H1 (cell line): Measurements from ENCODE around the gene RPUSD1. TPM values are rescaled to one million over a fixed set of nuclear protein-coding genes. Genes with fewer than 3 reads are reported as not detected.
A peak's percentile ranks its signal among the peaks of the same experiment; 100 is the strongest.

Experiments used
- CTCF ChIA-PET: fragments of 300-600 bp; sonication (Branson Sonifier 250); formaldehyde crosslinking; loops from one replicate; lab custom pipeline; 2021; ENCODE audit not compliant: partially characterized antibody; lab: Charles Lee
- POLR2A ChIA-PET: fragments of 300-600 bp; sonication (Branson Sonifier 250); formaldehyde crosslinking; loops from one replicate; lab custom pipeline; 2021; ENCODE audit warnings: inconsistent platforms; ENCODE audit not compliant: partially characterized antibody; lab: Charles Lee
- DNase-seq, 2 experiments: peaks; one replicate each; pipeline versions ENCODE4 v3.0.0 to v3.0.0-alpha.2; 2010 to 2022; ENCODE audit warnings: low spot score in 2 of 2, low read depth in 1 of 2, mixed read lengths in 1 of 2
- FAIRE-seq: peaks from 2 replicates; lab custom pipeline; 2011; peaks lifted over from hg19 to GRCh38; lab: Jason Lieb, UNC
- H2AFZ ChIP-seq: 2 replicates; pipeline ENCODE4 v1.8.1; 2012; ENCODE audit warnings: low read length, inconsistent platforms
- H2AK5ac ChIP-seq: 2 replicates; pipeline ENCODE4 v1.6.1; 2013; ENCODE audit warnings: low read depth, low read length
- H2BK120ac ChIP-seq: replicated peaks from 2 replicates; pipeline ENCODE3; 2013; ENCODE audit warnings: low read depth, low read length, inconsistent platforms
- H2BK12ac ChIP-seq: 2 replicates; pipeline ENCODE4 v1.6.1; 2013; ENCODE audit warnings: low read depth, low read length
- H2BK15ac ChIP-seq: 2 replicates; pipeline ENCODE4 v1.6.1; 2013; ENCODE audit warnings: low read length
- H2BK20ac ChIP-seq: 2 replicates; pipeline ENCODE4 v1.6.1; 2013; ENCODE audit warnings: low read length
- H2BK5ac ChIP-seq: 2 replicates; pipeline ENCODE4 v1.6.1; 2013; ENCODE audit warnings: low read depth, low read length
- H3K14ac ChIP-seq: 2 replicates; pipeline ENCODE4 v1.6.1; 2013; ENCODE audit warnings: inconsistent platforms; ENCODE audit not compliant: insufficient read length
- H3K18ac ChIP-seq: 2 replicates; pipeline ENCODE4 v1.6.1; 2013; ENCODE audit warnings: low read length; ENCODE audit errors: extremely low read depth
- H3K23ac ChIP-seq: 2 replicates; pipeline ENCODE4 v1.6.1; 2013; ENCODE audit warnings: inconsistent platforms; ENCODE audit not compliant: insufficient read length
- H3K23me2 ChIP-seq: 2 replicates; pipeline ENCODE4 v1.6.1; 2013; ENCODE audit warnings: low read depth, low read length
- H3K27ac ChIP-seq: 2 replicates; pipeline ENCODE4 v1.6.1; 2011; ENCODE audit warnings: low read depth, low read length, inconsistent platforms
- H3K27me3 ChIP-seq, 4 experiments: replicated peaks in 1 of 4; 1 replicate in 1 of 4; 2 replicates in 3 of 4; pipeline versions ENCODE4 v1.6.1 to v1.8.1; 2011 to 2013; ENCODE audit warnings: low read length in 3 of 4, mild to moderate bottlenecking in 3 of 4, inconsistent platforms in 2 of 4, mixed read lengths in 2 of 4, moderate library complexity in 1 of 4; ENCODE audit not compliant: control insufficient read depth in 3 of 4, insufficient read depth in 3 of 4; ENCODE audit errors: extremely low read depth in 1 of 4
- H3K36me3 ChIP-seq, 4 experiments: 2 replicates each; pipeline versions ENCODE4 v1.6.1 to v1.8.1; 2011 to 2013; ENCODE audit warnings: mild to moderate bottlenecking in 4 of 4, low read length in 3 of 4, moderate library complexity in 2 of 4, control low read depth in 1 of 4, inconsistent platforms in 1 of 4; ENCODE audit not compliant: insufficient read depth in 4 of 4, control insufficient read depth in 2 of 4
- H3K4ac ChIP-seq: replicated peaks from 2 replicates; pipeline ENCODE3; 2013; ENCODE audit warnings: low read length, low read depth, mixed read lengths, inconsistent platforms; ENCODE audit not compliant: insufficient read length
- H3K4me1 ChIP-seq, 4 experiments: replicated peaks in 1 of 4; 1 replicate in 1 of 4; 2 replicates in 3 of 4; pipeline versions ENCODE4 v1.6.1 to v1.8.1; 2011 to 2013; ENCODE audit warnings: low read length in 3 of 4, inconsistent platforms in 2 of 4, mixed read lengths in 1 of 4; ENCODE audit not compliant: insufficient read depth in 4 of 4, control insufficient read depth in 3 of 4
- H3K4me2 ChIP-seq, 2 experiments: 2 replicates each; pipeline versions ENCODE4 v1.6.1 to v1.8.1; 2011 to 2013; ENCODE audit warnings: low read depth in 2 of 2, low read length in 2 of 2, control low read depth in 1 of 2, inconsistent platforms in 1 of 2, mild to moderate bottlenecking in 1 of 2; ENCODE audit not compliant: insufficient read depth in 1 of 2
- H3K4me3 ChIP-seq, 4 experiments: fragments of 200-600, 300-600 bp in 1 of 4; sonication (generic), shearing (Covaris generic), sonication (Bioruptor Twin) in 1 of 4; 2 replicates each; pipeline versions ENCODE4 v1.5.1 to v1.8.1; 2011 to 2016; ENCODE audit warnings: low read length in 4 of 4, low read depth in 3 of 4, control low read depth in 2 of 4, inconsistent platforms in 2 of 4, mild to moderate bottlenecking in 2 of 4, mixed read lengths in 1 of 4, moderate library complexity in 1 of 4; ENCODE audit not compliant: insufficient read depth in 2 of 4; ENCODE audit errors: extremely low read depth in 1 of 4
- H3K56ac ChIP-seq: replicated peaks from 2 replicates; pipeline ENCODE3; 2013; ENCODE audit warnings: low read depth, mild to moderate bottlenecking, mixed read lengths, low read length, inconsistent platforms; ENCODE audit not compliant: insufficient read length
- H3K79me1 ChIP-seq: 2 replicates; pipeline ENCODE4 v1.6.1; 2013; ENCODE audit warnings: low read depth, low read length, control low read depth
- H3K79me2 ChIP-seq, 2 experiments: 2 replicates each; pipeline versions ENCODE4 v1.6.1 to v1.8.1; 2012 to 2013; ENCODE audit warnings: low read length in 2 of 2, mild to moderate bottlenecking in 2 of 2, inconsistent platforms in 1 of 2; ENCODE audit not compliant: insufficient read depth in 2 of 2, control insufficient read depth in 1 of 2
- H3K9ac ChIP-seq, 4 experiments: replicated peaks in 1 of 4; 1 replicate in 1 of 4; 2 replicates in 3 of 4; pipeline versions ENCODE4 v1.6.1 to v1.8.1; 2011 to 2013; ENCODE audit warnings: low read depth in 3 of 4, low read length in 3 of 4, control low read depth in 2 of 4, mild to moderate bottlenecking in 2 of 4, moderate library complexity in 2 of 4, inconsistent platforms in 1 of 4; ENCODE audit errors: extremely low read depth in 1 of 4
- H3K9me3 ChIP-seq, 2 experiments: 2 replicates each; pipeline versions ENCODE4 v1.6.1 to v1.8.1; 2012 to 2013; ENCODE audit warnings: mild to moderate bottlenecking in 2 of 2, moderate library complexity in 2 of 2, control low read depth in 1 of 2, inconsistent platforms in 1 of 2, low read depth in 1 of 2, low read length in 1 of 2, mixed read lengths in 1 of 2; ENCODE audit not compliant: insufficient read depth in 2 of 2
- H4K20me1 ChIP-seq, 2 experiments: replicated peaks in 1 of 2; 2 replicates each; pipeline versions ENCODE3 to v1.8.1; 2011 to 2013; ENCODE audit warnings: inconsistent platforms in 2 of 2, low read length in 2 of 2, mild to moderate bottlenecking in 1 of 2; ENCODE audit not compliant: insufficient read depth in 2 of 2, control insufficient read depth in 1 of 2
- H4K5ac ChIP-seq: 2 replicates; pipeline ENCODE4 v1.6.1; 2013; ENCODE audit warnings: low read length, low read depth, mixed read lengths, inconsistent platforms; ENCODE audit not compliant: insufficient read length
- H4K8ac ChIP-seq: 2 replicates; pipeline ENCODE4 v1.8.0; 2013; ENCODE audit warnings: mild to moderate bottlenecking, moderate library complexity, low read length, inconsistent platforms; ENCODE audit not compliant: insufficient read depth; ENCODE audit errors: extremely low read depth
- H4K91ac ChIP-seq: replicated peaks from 2 replicates; pipeline ENCODE3; 2013; ENCODE audit warnings: low read length, mixed read lengths, inconsistent platforms; ENCODE audit not compliant: insufficient read length
- CHD2 ChIP-seq: IDR thresholded peaks from 2 replicates; pipeline ENCODE4 v1.6.1; 2012; ENCODE audit warnings: low read length, improper control_type of control experiment
- CREB1 ChIP-seq: IDR thresholded peaks from 2 replicates; pipeline ENCODE4 v1.6.1; 2012; ENCODE audit warnings: inconsistent platforms
- EZH2 ChIP-seq: fragments of 200-600 bp; sonication (generic); IDR thresholded peaks from 2 replicates; pipeline ENCODE4 v1.7.1; 2012; ENCODE audit warnings: low read depth, mild to moderate bottlenecking, moderate library complexity, low read length, inconsistent platforms; ENCODE audit not compliant: severe bottlenecking
- JUN ChIP-seq: IDR thresholded peaks from 2 replicates; pipeline ENCODE4 v1.6.1; 2011; ENCODE audit warnings: low read depth, mild to moderate bottlenecking, improper control_type of control experiment, low read length
- MAFK ChIP-seq: IDR thresholded peaks from 2 replicates; pipeline ENCODE4 v1.6.1; 2012; ENCODE audit warnings: low read depth, mild to moderate bottlenecking, improper control_type of control experiment, low read length
- NANOG ChIP-seq: IDR thresholded peaks from 2 replicates; pipeline ENCODE4 v1.6.1; 2011; ENCODE audit warnings: low read length, low read depth, mild to moderate bottlenecking, inconsistent platforms; ENCODE audit not compliant: insufficient read depth, poor library complexity, severe bottlenecking
- RNF2 ChIP-seq: fragments of 200-900, 300-1000 bp; sonication (generic); IDR thresholded peaks from 2 replicates; pipeline ENCODE4 v1.7.1; 2016; ENCODE audit warnings: borderline replicate concordance, low read depth, mild to moderate bottlenecking, antibody characterized with exemption, low read length; ENCODE audit not compliant: poor library complexity, severe bottlenecking; ENCODE audit errors: missing control alignments
- SIX5 ChIP-seq: IDR thresholded peaks from 2 replicates; pipeline ENCODE4 v1.6.1; 2011; ENCODE audit warnings: mild to moderate bottlenecking, low read depth, low read length
- SP4 ChIP-seq: IDR thresholded peaks from 2 replicates; pipeline ENCODE4 v1.6.1; 2012; ENCODE audit warnings: low read length, inconsistent platforms
- SUZ12 ChIP-seq: fragments of 200-600 bp; sonication (generic); IDR thresholded peaks from 2 replicates; pipeline ENCODE4 v1.6.1; 2012; ENCODE audit warnings: mild to moderate bottlenecking, inconsistent platforms, low read length, moderate library complexity, mixed read lengths
- WGBS, 2 experiments: shearing (Covaris generic) in 1 of 2; methylation state at CpG; one replicate each; pipeline versions ENCODE4 v1.1.6 to v1.1.7; 2013 to 2015; ENCODE audit warnings: low lambda C conversion rate in 2 of 2, mixed read lengths in 2 of 2, inconsistent platforms in 1 of 2, low coverage in 1 of 2, missing lambda C conversion rate in 1 of 2; ENCODE audit not compliant: insufficient replicate concordance in 2 of 2, insufficient coverage in 1 of 2, insufficient read length in 1 of 2; ENCODE audit errors: extremely low coverage in 1 of 2, missing lambda C conversion rate in 1 of 2; 5-methylcytosine and 5-hydroxymethylcytosine counted together
- polyA plus RNA-seq, 7 experiments: library from polyadenylated mRNA; depleted of rRNA in 3 of 7; stranded (reverse) in 5 of 7; unstranded in 2 of 7; fragments of >200 nt in 5 of 7; fragments of 200-250 nt in 2 of 7; gene quantifications; 1 replicate in 5 of 7; 2 replicates in 1 of 7; 4 replicates in 1 of 7; pipeline versions ENCODE4 v1.2.1 to v1.2.3, GENCODE V29; 2011 to 2013; ENCODE audit warnings: missing spikeins in 2 of 7, mixed read lengths in 2 of 7
- total RNA-seq: library from RNA; stranded (reverse); fragmentation: NEBNext Ultra II Directional; extraction: Animal tissue kit (Norgen Biotek cat#: 25700); gene quantifications from 2 replicates; pipeline ENCODE4 v1.2.1, GENCODE V29; 2021

RPUSD1 gene
- total and polyA plus RNA-seq, 2 of the 8 experiments (the other 6 are each of a cell fraction or from before 2014, with no cell fraction given), result 32.2 to 61.8 TPM

DNA sequence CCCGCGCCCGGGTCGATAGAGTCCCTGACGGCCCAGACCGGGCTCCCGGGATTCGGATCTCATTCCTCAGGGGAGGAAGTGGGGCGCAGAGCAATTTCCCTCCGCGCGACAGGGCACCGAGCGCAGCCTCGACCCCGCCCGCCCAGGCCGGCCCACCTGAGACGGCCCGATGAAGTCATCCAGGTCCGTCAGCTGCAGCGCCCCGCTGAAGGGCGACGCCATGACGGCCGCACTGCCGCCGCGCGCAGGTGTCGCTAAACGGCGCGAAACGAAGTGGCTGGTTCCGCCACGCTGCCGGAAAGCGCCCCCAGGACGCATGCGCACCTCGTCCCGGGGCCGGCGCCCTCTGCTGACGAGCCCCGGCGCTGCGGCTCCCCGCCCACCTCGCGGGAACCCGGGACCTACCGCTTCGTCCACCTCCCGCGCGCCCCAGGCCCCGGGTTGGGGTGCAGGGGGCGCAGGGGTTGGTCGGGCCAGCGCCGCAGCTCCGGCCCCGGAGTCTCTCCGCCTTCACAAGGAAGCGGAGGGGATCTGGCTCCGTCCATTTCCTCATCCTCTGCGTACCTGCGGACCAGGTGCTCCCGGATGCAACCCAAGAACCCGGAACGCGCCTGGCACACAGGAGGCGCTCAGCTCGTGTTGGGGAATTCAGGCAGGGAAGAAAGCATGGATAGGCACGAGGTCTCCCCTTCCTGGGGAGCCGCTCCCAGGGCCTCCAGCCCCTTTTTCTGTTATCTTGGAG lies 47.2 kb downstream of the RPUSD1 start, which contains the start of gene CIAO3:
TSS of gene CIAO3 (minus strand) at position 234 of the 742 bp plus-strand sequence. CDS start at position 222, 12 bp downstream.
- 0 out of 2 replicates have a peak within 1 kb of the TSS, but pooled peaks have one; percentile 3 for H2BK12ac ChIP-seq
- peak within 1 kb of the TSS; percentile 64 to 81 (median 71) for H3K9ac ChIP-seq
- DNase-seq (peak in 1 of 2 experiments; percentile 99), FAIRE-seq (no peak)
- H2BK20ac ChIP-seq, result no peak within 1 kb of the TSS
- H2AFZ ChIP-seq, result no peak within 1 kb of the TSS
- H4K91ac ChIP-seq, result no peak within 1 kb of the TSS
- no peak within 1 kb of the TSS for H2BK15ac ChIP-seq
- WGBS, 2 experiments, result 3% methylated on average over 59 of the region's 79 CpGs; no CpG with 5 or more reads in 1 of the 2 experiments
- peaks cover 0 to 9% (median 4%) of the 10 kb centered on the region in 4 experiments; a peak in 5 of 7 replicates for H3K4me1 ChIP-seq
- H4K20me1 ChIP-seq, result no peaks in the 10 kb centered on the region
- peaks cover 0 to 3% (median 0%) of the 10 kb centered on the region in 4 experiments; a peak in 1 of 8 replicates for H3K36me3 ChIP-seq
- H4K5ac ChIP-seq, result peak within 1 kb of the TSS; percentile 80
- no peaks in the 10 kb centered on the region for H3K79me1 ChIP-seq
- peak within 1 kb of the TSS; percentile 84 for H3K27ac ChIP-seq
- peaks cover 7% of the 10 kb centered on the region; the same call in 1 of the 2 replicates for H3K23me2 ChIP-seq
- no peak within 1 kb of the TSS for H3K23ac ChIP-seq
- H3K4ac ChIP-seq, result no peak within 1 kb of the TSS
- H3K27me3 ChIP-seq, result no peaks in the 10 kb centered on the region
- peak within 1 kb of the TSS; percentile 70 to 80 for H3K4me2 ChIP-seq
- H2BK120ac ChIP-seq, result no peak within 1 kb of the TSS
- peak within 1 kb of the TSS; percentile 46 for H3K56ac ChIP-seq
- H4K8ac ChIP-seq, result peak within 1 kb of the TSS; percentile 93
- ChIA-PET CTCF (interaction anchor here (0.6 to 35.8 kb wide), 16 partner anchors 9 to 1366 kb away, joined by 3 to 977 read pairs (median 4); partner anchors contain the start of genes ANTKMT, CCDC78, CHTF18 and FBXL16), POLR2A (interaction anchor here (0.6 to 6.3 kb wide), 18 partner anchors 10 to 318 kb away, joined by 3 to 39 read pairs (median 4); partner anchors contain the start of genes ANTKMT, CCDC78, GNG13 and MSLN)
- H3K14ac ChIP-seq, result no peak within 1 kb of the TSS
- peak within 1 kb of the TSS; percentile 91 for H2BK5ac ChIP-seq
- no peaks in the 10 kb centered on the region for H3K79me2 ChIP-seq
- H3K4me3 ChIP-seq, result peak within 1 kb of the TSS; percentile 62 to 90 (median 81)
- no peak within 1 kb of the TSS for H2AK5ac ChIP-seq
- peak within 1 kb of the TSS; percentile 78; the same call in 1 of the 2 replicates for H3K18ac ChIP-seq
- no peaks in the 10 kb centered on the region for H3K9me3 ChIP-seq
- TF ChIP-seq RNF2 (no peak), SUZ12 (no peak), MAFK (no peak), SP4 (peak; percentile 74; the same call in 1 of the 2 replicates), SIX5 (peak; percentile 77), CHD2 (peak; percentile 53; the same call in 1 of the 2 replicates), CREB1 (peak; percentile 97), JUN (no peak; the same call in 1 of the 2 replicates), NANOG (no peak), EZH2 (no peak)
